ENCODE results near the gene TAGLN.
"Not testable (repeated sequence)": the region's sequence is repeated elsewhere in the genome, so short reads cannot be mapped to it uniquely, and the experiment has no call there.

- TF ChIP-seq CTCF (IDR thresholded peaks at IDR 0.05; ENCODE audit: low read length); EZH2 (optimal IDR thresholded peaks at IDR 0.05; ENCODE audit: low read depth, low read length): not testable (repeated sequence)
Measured at GRCh38 chr11:117207481-117207880, 8.3 kb downstream of the TAGLN start.

All from MM.1S (cell line).